Large intestine (tissue), 3 donors: Measurements from ENCODE around the gene DAB1. TPM values are rescaled to one million over a fixed set of nuclear protein-coding genes. Genes with fewer than 3 reads are reported as not detected.
"Not testable (repeated sequence)": the region's sequence is repeated elsewhere in the genome, so short reads cannot be mapped to it uniquely, and the experiment has no call there.

Experiments used
- DNase-seq, 2 donors: peaks; one replicate each; pipeline versions ENCODE4 v3.0.0 to v3.0.0-alpha.2; 2013
- H3K27ac ChIP-seq: one replicate; pipeline ENCODE4 v1.5.1; 2013; ENCODE audit warnings: low read length
- H3K27me3 ChIP-seq: 2 replicates; pipeline ENCODE4 v1.6.1; 2013; ENCODE audit warnings: low read length; ENCODE audit not compliant: control insufficient read depth, insufficient read depth
- H3K36me3 ChIP-seq: 2 replicates; pipeline ENCODE4 v1.6.1; 2013; ENCODE audit warnings: low read length; ENCODE audit not compliant: control insufficient read depth, insufficient read depth
- H3K4me1 ChIP-seq: one replicate; pipeline ENCODE4 v1.6.1; 2013; ENCODE audit warnings: low read length; ENCODE audit not compliant: control insufficient read depth, insufficient read depth
- H3K4me3 ChIP-seq: one replicate; pipeline ENCODE4 v1.5.1; 2013; ENCODE audit warnings: low read length
- H3K9me3 ChIP-seq: one replicate; pipeline ENCODE4 v1.6.1; 2013; ENCODE audit warnings: mild to moderate bottlenecking, low read depth, low read length, moderate library complexity; ENCODE audit not compliant: control insufficient read depth
- WGBS: methylation state at CpG from one replicate; pipeline ENCODE4 v1.1.5; 2013; ENCODE audit warnings: low lambda C conversion rate; ENCODE audit not compliant: insufficient coverage; 5-methylcytosine and 5-hydroxymethylcytosine counted together
- polyA plus RNA-seq: library from polyadenylated mRNA; unstranded; fragments of 120-200 nt; gene quantifications from one replicate; pipeline ENCODE4 v1.2.1, GENCODE V29; 2013

Gene DAB1
- polyA plus RNA-seq, 1 donor, result 63.2 TPM

DNA sequence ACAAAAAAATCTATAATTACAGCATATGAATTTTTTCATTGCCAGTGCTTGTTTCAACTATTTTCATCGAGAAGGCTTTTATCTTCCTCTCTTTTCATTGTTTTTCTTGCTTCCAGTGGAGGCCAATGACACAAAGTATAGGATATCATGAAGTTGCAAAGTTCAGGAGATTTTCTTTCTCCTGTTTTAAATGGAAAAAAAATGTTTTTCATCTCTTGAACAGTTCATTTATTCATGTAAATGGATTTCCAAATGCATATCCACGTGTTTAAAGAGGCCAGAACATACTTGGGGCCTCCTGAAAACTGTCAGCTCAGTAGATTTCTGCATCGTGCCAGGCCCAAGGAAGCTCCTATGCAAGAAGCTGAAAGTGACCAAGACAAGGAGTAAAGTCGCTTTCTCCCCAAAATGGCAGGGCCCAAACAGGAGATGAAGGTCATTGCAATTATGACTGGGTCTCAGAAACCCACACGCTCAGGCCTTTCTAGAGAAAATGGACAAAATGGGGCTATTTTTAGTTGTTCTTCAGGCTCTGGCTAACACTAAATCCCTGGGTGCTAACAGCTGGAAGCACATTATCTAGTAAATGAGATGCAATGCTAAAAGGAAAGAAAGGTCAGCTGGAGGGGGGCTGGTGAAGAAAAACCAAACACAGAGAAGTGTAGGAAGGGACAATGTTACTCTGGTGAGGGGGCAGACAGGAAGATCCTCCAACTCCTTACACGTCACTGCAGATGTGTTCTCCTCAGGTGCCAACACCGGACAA, 321.1 kb downstream of the DAB1 start:
- Histone ChIP-seq H3K36me3 (peaks cover 2% of the 10 kb centered on the region), H3K4me1 (no peaks in the 10 kb centered on the region), H3K27me3 (no peaks in the 10 kb centered on the region), H3K9me3 (no peaks in the 10 kb centered on the region), H3K4me3 (no peak overlapping the region), H3K27ac (no peak overlapping the region)
- 57% methylated on average over 2 of the region's 7 CpGs for WGBS
- no peak for DNase-seq

DNA sequence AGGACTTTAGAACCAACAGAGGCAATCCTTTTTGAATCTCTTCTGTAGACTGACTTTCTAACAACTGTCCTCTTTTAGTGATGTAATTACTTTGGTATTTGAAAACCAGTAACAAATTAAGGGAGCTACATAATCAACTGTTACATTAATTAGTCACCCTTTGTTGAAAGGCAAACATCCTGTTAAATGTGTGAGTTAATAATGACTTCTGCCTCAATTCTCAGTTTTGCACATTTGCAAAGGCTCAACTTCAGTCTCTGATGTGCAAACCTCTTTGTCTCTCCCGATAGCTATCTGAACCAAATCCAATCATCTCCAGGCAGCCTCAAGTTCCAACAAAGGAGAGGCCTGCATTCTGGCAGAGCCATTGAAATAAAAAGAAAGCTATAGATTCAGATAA, 322.7 kb downstream of the DAB1 start:
- no peaks in the 10 kb centered on the region for H3K27me3 ChIP-seq
- no peak overlapping the region for H3K4me3 ChIP-seq
- DNase-seq, result no peak
- peaks cover 2% of the 10 kb centered on the region for H3K36me3 ChIP-seq
- no peaks in the 10 kb centered on the region for H3K9me3 ChIP-seq
- no peaks in the 10 kb centered on the region for H3K4me1 ChIP-seq
- no peak overlapping the region for H3K27ac ChIP-seq
- WGBS, result no CpG with 5 or more reads among the region's 1 CpG

DNA sequence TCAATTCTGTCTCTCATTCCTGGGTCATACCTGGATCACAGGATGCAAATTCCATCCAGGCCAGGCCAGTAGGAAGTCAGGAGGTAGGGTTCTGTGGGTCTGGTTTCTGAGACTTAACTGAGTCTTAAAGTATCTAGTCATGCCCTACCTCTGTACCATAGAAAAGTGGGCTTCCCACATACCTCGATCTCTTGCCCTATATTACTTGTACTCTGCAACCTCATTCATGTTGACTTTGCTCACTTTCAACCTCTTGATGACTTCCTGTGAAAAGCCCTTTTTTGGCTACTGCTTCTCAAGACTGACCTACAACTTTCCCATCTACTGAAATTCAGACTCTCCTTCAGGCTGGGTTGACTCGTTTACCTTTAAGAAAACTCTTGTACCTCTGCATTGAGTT, 329.1 kb downstream of the DAB1 start:
- H3K4me3 ChIP-seq, result no peak overlapping the region
- H3K27ac ChIP-seq, result no peak overlapping the region
- no peak for DNase-seq
- H3K9me3 ChIP-seq, result no peaks in the 10 kb centered on the region
- H3K4me1 ChIP-seq, result no peaks in the 10 kb centered on the region
- no peaks in the 10 kb centered on the region for H3K27me3 ChIP-seq
- peaks cover 2% of the 10 kb centered on the region for H3K36me3 ChIP-seq
- WGBS, result no CpG with 5 or more reads among the region's 2 CpGs

DNA sequence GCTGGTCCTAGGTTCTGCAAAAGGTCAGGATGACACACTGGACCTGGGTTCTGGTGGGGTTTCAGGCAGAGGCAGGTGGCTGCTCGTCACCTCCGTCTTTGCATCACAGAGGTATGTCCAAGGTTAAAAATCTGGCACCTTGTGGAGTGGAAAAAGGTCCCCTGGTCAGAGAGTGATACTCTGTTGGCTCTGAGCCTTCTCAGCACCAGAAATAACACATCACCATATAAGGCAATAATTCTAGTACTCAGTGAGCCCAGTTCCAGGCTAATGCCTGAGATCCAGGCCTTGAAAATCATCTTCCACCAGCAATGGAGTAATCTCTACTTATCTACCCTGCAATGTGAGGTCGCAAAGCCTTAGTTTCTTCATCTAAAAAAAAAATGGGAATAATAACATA, 330.7 kb downstream of the DAB1 start:
- Histone ChIP-seq H3K4me3 (no peak overlapping the region), H3K27me3 (no peaks in the 10 kb centered on the region), H3K27ac (no peak overlapping the region), H3K36me3 (no peaks in the 10 kb centered on the region), H3K9me3 (no peaks in the 10 kb centered on the region), H3K4me1 (no peaks in the 10 kb centered on the region)
- DNase-seq, result no peak
- WGBS, result 80% methylated on average over 1 of the region's 3 CpGs

DNA sequence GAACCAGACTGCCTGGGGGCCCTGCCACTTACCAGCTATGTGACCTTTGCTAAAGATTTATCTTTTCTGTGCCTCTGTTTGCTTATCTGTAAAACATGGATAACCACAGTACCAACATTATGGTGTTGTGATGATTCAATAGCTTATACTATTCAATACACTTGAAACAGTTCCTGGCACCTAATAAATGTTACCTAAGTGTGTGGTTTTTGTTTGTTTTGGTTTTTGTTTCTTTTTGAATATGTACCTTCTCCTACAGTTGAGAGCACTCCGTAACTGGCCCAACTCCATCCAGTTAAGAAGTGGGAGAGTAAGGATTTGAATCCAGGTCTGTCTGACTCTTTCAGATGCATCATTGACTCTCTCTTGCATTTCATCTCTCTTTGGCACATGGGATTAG, 332.2 kb downstream of the DAB1 start:
- Histone ChIP-seq H3K27ac (no peak overlapping the region), H3K9me3 (no peaks in the 10 kb centered on the region), H3K4me1 (no peaks in the 10 kb centered on the region), H3K36me3 (peaks cover 2% of the 10 kb centered on the region), H3K4me3 (no peak overlapping the region), H3K27me3 (no peaks in the 10 kb centered on the region)
- WGBS, result 67% methylated on average over 1 of the region's 1 CpG
- no peak for DNase-seq

DNA sequence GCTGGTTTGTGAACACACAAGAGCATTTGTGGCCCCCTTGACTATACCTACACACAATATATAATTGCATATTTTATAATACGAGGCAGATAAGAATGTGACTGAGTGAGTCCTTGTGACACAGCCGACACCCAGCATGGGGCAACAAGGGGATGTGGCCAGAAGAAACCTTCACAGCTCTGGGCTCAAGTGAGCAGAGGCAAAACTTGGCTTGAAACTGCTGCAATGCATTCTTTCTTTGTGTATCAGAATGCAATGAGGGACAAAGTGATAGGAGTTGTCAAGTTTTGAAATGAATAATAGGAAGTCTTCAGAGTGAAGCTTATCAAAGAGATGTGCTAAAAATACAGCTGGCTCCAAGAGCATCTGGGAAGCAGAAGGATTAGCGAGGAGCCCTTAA, 334.0 kb downstream of the DAB1 start:
- no peaks in the 10 kb centered on the region for H3K27me3 ChIP-seq
- DNase-seq, result no peak
- peaks cover 2% of the 10 kb centered on the region for H3K36me3 ChIP-seq
- H3K4me3 ChIP-seq, result no peak overlapping the region
- no peaks in the 10 kb centered on the region for H3K4me1 ChIP-seq
- WGBS, result no CpG with 5 or more reads among the region's 3 CpGs
- no peaks in the 10 kb centered on the region for H3K9me3 ChIP-seq
- H3K27ac ChIP-seq, result no peak overlapping the region

DNA sequence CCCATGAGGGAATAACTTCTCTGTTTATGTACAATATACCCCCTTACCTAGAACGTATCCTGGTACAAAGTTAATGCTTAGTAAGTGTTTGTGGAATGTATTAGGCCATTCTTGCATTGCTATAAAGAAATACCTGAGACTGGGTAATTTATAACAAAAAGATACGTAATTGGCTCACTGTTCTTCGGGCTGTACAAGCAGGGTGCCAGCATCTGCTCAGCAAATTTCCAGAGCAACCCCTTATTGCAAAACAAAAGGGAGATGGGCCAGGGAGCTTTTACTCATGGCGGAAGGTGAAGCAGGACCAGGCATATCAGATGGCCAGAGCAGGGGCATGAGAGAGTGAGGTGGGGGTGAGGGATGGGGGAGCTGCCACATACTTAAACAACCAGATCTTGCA, 334.6 kb downstream of the DAB1 start:
- Histone ChIP-seq H3K36me3 (peaks cover 2% of the 10 kb centered on the region), H3K4me3 (no peak overlapping the region), H3K9me3 (no peaks in the 10 kb centered on the region), H3K27me3 (no peaks in the 10 kb centered on the region), H3K4me1 (no peaks in the 10 kb centered on the region), H3K27ac (no peak overlapping the region)
- no peak for DNase-seq
- WGBS, result no CpG with 5 or more reads among the region's 4 CpGs

DNA sequence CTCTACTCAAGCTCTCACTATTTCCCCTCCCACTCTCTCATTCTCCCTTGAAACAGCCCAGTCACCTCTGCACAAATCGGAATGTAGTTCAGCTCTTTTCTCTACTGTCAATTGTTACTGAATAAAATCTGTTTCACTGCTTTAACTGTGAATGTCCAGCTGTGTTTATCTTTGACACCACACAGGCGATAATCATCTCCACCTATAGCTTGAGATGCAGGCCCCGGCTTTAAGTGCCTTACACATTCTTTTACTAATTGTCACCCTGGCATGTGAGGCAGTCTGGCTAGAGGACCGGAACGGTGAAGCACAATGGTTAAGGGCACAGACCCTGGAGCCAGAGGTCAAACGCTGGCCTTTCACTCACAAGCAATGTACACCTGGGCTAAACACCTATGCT, 335.2 kb downstream of the DAB1 start:
- H3K9me3 ChIP-seq, result no peaks in the 10 kb centered on the region
- no peaks in the 10 kb centered on the region for H3K27me3 ChIP-seq
- H3K4me1 ChIP-seq, result no peaks in the 10 kb centered on the region
- H3K4me3 ChIP-seq, result no peak overlapping the region
- no peak overlapping the region for H3K27ac ChIP-seq
- peaks cover 2% of the 10 kb centered on the region for H3K36me3 ChIP-seq
- DNase-seq, result no peak
- WGBS, result no CpG with 5 or more reads among the region's 6 CpGs

DNA sequence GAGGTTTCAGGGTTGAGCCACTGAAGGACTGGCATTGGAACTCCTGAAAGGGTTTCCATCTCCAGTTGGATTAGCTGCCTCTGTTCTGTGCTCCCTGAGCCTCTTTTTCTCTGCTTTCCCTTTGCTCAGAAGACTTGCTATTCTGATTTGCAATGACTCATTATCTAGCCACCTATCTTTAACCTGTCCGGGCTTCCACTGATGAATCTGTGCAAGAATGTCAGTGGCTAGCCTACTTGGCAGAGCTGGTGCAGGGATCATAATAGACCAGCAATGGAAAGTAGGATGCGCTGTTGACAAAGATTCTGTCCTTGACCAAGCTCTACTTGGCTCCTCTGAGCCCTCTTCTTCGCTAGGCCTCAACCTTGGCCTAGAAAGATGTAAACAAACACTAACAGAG, 336.2 kb downstream of the DAB1 start:
- not testable (repeated sequence) for H3K4me3 ChIP-seq, H3K9me3 ChIP-seq, DNase-seq, H3K4me1 ChIP-seq, H3K27me3 ChIP-seq, H3K27ac ChIP-seq, H3K36me3 ChIP-seq
- WGBS, result no CpG with 5 or more reads among the region's 3 CpGs

DNA sequence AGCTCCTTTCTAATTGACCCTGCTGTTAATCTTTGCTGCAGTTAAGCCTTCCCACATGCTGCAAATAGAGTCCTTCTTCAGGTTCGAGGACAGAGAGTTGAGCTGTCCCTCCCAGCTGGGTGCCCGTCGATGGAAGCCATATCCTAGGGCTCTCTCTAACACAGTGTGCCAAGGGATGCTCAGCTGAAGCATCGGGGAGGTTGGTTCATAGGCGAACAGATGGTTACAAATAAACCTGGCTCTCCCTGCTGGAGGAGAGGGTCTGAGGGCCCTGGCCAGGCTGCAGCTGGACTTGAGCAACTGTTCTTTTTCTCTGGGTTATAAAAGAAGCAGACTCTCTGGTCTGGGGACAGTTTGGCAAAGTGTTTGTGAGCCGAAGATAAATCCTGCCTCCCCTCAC, 337.7 kb downstream of the DAB1 start:
- Histone ChIP-seq H3K4me3 (no peak overlapping the region), H3K9me3 (no peaks in the 10 kb centered on the region), H3K36me3 (peaks cover 2% of the 10 kb centered on the region), H3K27me3 (no peaks in the 10 kb centered on the region), H3K27ac (no peak overlapping the region), H3K4me1 (no peaks in the 10 kb centered on the region)
- DNase-seq, result no peak
- WGBS, result no CpG with 5 or more reads among the region's 6 CpGs

DNA sequence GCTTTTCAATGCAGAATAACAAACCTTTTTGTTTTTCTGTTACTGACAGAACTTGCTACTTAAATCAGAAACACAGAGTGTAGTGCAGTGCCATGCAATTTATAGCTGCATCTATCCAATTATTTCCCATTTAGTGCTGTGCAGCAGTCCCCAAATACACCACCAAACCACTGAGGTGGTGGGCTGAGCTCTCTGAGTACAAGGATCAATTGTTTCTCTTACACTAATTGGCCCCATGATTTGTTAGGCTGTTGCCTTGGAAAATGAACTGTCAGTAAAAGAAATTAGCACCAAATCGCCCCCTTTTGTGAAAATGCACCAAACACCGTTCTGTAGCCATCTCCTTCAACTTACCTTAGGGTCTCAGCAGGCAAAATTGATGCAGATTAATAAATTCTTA, 339.2 kb downstream of the DAB1 start:
- peaks cover 2% of the 10 kb centered on the region for H3K36me3 ChIP-seq
- no CpG with 5 or more reads among the region's 2 CpGs for WGBS

More for the DNA sequence above, 339.2 kb downstream of the DAB1 start:
- no peaks in the 10 kb centered on the region for H3K4me1 ChIP-seq
- no peaks in the 10 kb centered on the region for H3K9me3 ChIP-seq
- no peak for DNase-seq
- H3K27me3 ChIP-seq, result no peaks in the 10 kb centered on the region
- H3K4me3 ChIP-seq, result no peak overlapping the region
- no peak overlapping the region for H3K27ac ChIP-seq
